ENCODE measurements around the gene ZNF512B.
"Not testable (repeated sequence)": the region's sequence is repeated elsewhere in the genome, so short reads cannot be mapped to it uniquely, and the experiment has no call there.

ZNF512B gene

GRCh38 chr20:63966172-63966943 is 3.4 kb downstream of the ZNF512B start:
- DNase-seq (ENCODE audit: low read depth in 1 of 2, low spot score in 1 of 2), result no peak
- no peak for TF ChIP-seq JUND (IDR thresholded peaks at IDR 0.05; ENCODE audit: low read depth)
- in situ Hi-C loops (cut with HindIII; ENCODE audit: low pct_unique_long_range_greater_than_20kb, low sequenced_read_pairs), result no loop called here

- DNase-seq (ENCODE audit: low read depth in 1 of 2, low spot score in 1 of 2), result no peak
- TF ChIP-seq JUND (IDR thresholded peaks at IDR 0.05; ENCODE audit: low read depth), result no peak
- in situ Hi-C loops (cut with HindIII; ENCODE audit: low pct_unique_long_range_greater_than_20kb, low sequenced_read_pairs), result no loop called here
Measured at GRCh38 chr20:63964412-63964811, 5.3 kb downstream of the ZNF512B start.

- in situ Hi-C loops (cut with HindIII; ENCODE audit: low pct_unique_long_range_greater_than_20kb, low sequenced_read_pairs), result no loop called here
- TF ChIP-seq JUND (IDR thresholded peaks at IDR 0.05; ENCODE audit: low read depth), result no peak
- no peak for DNase-seq (ENCODE audit: low read depth in 1 of 2, low spot score in 1 of 2)
Measured at GRCh38 chr20:63963784-63964301, 5.9 kb downstream of the ZNF512B start.

- in situ Hi-C loops (cut with HindIII; ENCODE audit: low pct_unique_long_range_greater_than_20kb, low sequenced_read_pairs), result no loop called here
- no peak for TF ChIP-seq JUND (IDR thresholded peaks at IDR 0.05; ENCODE audit: low read depth)
- DNase-seq (ENCODE audit: low read depth in 1 of 2, low spot score in 1 of 2), result no peak
Measured at GRCh38 chr20:63963348-63963741, 6.4 kb downstream of the ZNF512B start.

- no peak for DNase-seq (ENCODE audit: low read depth in 1 of 2, low spot score in 1 of 2)
- in situ Hi-C loops (cut with HindIII; ENCODE audit: low pct_unique_long_range_greater_than_20kb, low sequenced_read_pairs), result no loop called here
- no peak for TF ChIP-seq JUND (IDR thresholded peaks at IDR 0.05; ENCODE audit: low read depth)
Measured at GRCh38 chr20:63962426-63963347, 7.0 kb downstream of the ZNF512B start.

- in situ Hi-C loops (cut with HindIII; ENCODE audit: low pct_unique_long_range_greater_than_20kb, low sequenced_read_pairs), result no loop called here
- no peak for DNase-seq (ENCODE audit: low read depth in 1 of 2, low spot score in 1 of 2)
- TF ChIP-seq JUND (IDR thresholded peaks at IDR 0.05; ENCODE audit: low read depth), result no peak
Measured at GRCh38 chr20:63961664-63962425, 7.9 kb downstream of the ZNF512B start.

- in situ Hi-C loops (cut with HindIII; ENCODE audit: low pct_unique_long_range_greater_than_20kb, low sequenced_read_pairs); DNase-seq (ENCODE audit: low read depth in 1 of 2, low spot score in 1 of 2): not testable (repeated sequence)
Measured at GRCh38 chr20:63960654-63961621, 8.8 kb downstream of the ZNF512B start.

GRCh38 chr20:63959699-63960075 is 10.0 kb downstream of the ZNF512B start:
- DNase-seq (ENCODE audit: low read depth in 1 of 2, low spot score in 1 of 2), result no peak
- in situ Hi-C loops (cut with HindIII; ENCODE audit: low pct_unique_long_range_greater_than_20kb, low sequenced_read_pairs), result no loop called here
- TF ChIP-seq JUND (IDR thresholded peaks at IDR 0.05; ENCODE audit: low read depth), result no peak

- no peak for DNase-seq (ENCODE audit: low read depth in 1 of 2, low spot score in 1 of 2)
- in situ Hi-C loops (cut with HindIII; ENCODE audit: low pct_unique_long_range_greater_than_20kb, low sequenced_read_pairs), result no loop called here
- no peak for TF ChIP-seq JUND (IDR thresholded peaks at IDR 0.05; ENCODE audit: low read depth)
Measured at GRCh38 chr20:63958964-63959698, 10.6 kb downstream of the ZNF512B start.

- no peak for DNase-seq (ENCODE audit: low read depth in 1 of 2, low spot score in 1 of 2)
- no peak for TF ChIP-seq JUND (IDR thresholded peaks at IDR 0.05; ENCODE audit: low read depth)
- in situ Hi-C loops (cut with HindIII; ENCODE audit: low pct_unique_long_range_greater_than_20kb, low sequenced_read_pairs), result no loop called here
Measured at GRCh38 chr20:63958471-63958870, 11.3 kb downstream of the ZNF512B start.

Data from T47D (cell line).